Stimulated activated CD8-positive, alpha-beta memory T cell treated with anti-CD3 and anti-CD28 coated beads, Interleukin-15, amount 100 ng/mL, for 24 hours (primary cell): ENCODE measurements around the gene HSD3B7.
A peak's percentile ranks its signal among the peaks of the same experiment; 100 is the strongest.

ENCODE experiments used
- DNase-seq: peaks from one replicate; pipeline ENCODE4 v3.0.0-alpha.2; 2020; ENCODE audit warnings: low read depth

The HSD3B7 gene

DNA sequence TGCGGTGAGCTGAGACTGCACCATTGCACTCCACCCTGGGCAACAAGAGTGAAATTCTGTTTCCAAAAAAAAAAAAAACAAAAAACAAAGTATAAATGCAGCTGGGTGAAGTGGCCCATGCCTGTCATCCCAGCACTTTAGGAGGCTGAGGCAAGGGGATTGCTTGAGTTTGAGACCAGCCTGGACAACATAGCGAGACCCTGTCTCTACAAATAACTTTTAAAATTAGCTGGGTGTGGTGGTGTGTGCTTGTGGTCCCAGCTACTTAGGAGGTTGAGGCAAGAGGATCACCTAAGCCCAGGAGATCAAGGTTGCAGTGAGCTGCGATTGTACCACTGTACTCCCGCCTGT is 38.2 kb downstream of the HSD3B7 start:
- DNase-seq: no peak

DNA sequence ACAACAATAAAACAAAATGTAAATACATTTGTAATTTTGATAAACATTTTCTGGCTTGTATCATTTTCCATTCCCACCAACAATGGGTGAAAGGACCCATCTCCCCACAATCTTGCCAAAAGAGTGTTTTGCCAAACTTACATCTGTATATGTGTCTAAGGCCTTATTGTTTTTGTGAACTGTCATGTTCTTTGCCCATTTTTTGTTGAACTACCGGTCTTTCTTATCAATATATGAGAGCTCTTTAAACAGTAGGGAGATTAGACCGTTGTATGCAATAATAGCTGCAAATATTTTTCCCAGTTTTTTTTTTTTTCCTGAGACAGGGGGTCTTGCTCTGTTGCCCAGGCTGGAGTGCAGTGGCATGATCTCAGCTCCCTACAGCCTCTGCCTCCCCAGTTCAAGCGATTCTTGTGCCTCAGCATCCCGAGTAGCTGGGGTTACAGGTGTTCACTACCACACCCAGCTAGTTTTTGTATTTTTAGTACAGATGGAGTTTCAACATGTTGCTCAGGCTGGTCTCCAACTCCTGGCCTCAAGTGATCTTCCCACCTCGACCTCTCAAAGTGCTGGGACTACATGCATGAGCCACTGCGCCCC is 38.7 kb downstream of the HSD3B7 start:
- DNase-seq: no peak

DNA sequence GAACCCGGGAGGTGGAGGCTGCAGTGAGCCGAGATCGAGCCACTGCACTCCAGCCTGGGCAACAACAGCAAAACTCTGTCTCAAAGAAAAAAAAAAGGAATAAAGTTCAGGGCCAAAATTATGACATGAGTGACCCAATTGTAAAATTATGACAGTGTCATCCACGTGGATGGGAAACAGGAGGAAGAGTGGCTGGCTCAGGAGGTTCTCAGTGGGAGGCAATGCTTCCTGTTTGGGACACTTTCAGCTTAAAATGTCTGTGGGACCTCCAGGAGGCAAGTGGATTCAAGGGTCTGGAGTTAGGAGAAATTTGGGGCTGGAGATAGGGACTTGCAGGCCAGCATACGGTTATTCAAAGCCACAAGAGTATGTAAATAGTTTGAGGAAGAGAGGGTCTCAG is 40.3 kb downstream of the HSD3B7 start:
- DNase-seq: no peak

DNA sequence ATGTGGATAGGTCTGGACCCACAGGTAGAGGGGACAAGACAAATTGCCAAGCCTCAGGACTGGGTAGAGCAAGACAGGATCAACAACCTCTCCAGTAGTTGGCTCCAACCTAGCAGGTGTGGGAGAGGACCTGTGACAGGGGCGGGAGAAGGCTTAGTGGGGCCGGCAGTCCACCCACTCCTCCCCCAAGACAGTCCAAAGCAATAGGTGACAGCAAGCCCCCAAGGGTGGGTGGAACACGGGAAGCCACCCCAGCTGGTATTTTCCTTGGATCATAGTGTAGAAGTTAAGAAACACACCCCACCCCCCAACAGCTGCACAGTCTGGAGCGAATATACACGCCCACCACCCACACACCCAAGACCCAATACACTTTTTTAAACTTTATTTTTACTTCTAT is 44.3 kb downstream of the HSD3B7 start:
- no peak for DNase-seq

DNA sequence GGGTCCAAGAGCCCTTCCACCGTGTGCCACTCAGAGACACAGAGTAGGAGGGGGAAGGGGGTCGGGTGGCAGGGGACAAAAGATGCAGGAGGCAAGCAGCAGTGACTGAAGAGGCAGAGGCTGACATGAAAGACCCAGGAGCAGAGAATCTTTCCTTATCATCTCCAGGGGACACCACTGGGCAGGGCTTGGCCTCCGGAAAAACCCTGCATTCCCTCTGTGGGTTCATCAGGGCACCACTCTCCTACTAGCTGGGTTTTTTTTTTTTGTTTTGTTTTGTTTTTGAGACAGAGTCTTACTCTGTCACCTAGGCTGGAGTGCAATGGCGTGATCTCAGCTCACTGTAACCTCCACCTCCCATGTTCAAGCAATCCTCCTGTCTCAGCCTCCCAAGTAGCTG is 46.3 kb downstream of the HSD3B7 start:
- DNase-seq: no peak

DNA sequence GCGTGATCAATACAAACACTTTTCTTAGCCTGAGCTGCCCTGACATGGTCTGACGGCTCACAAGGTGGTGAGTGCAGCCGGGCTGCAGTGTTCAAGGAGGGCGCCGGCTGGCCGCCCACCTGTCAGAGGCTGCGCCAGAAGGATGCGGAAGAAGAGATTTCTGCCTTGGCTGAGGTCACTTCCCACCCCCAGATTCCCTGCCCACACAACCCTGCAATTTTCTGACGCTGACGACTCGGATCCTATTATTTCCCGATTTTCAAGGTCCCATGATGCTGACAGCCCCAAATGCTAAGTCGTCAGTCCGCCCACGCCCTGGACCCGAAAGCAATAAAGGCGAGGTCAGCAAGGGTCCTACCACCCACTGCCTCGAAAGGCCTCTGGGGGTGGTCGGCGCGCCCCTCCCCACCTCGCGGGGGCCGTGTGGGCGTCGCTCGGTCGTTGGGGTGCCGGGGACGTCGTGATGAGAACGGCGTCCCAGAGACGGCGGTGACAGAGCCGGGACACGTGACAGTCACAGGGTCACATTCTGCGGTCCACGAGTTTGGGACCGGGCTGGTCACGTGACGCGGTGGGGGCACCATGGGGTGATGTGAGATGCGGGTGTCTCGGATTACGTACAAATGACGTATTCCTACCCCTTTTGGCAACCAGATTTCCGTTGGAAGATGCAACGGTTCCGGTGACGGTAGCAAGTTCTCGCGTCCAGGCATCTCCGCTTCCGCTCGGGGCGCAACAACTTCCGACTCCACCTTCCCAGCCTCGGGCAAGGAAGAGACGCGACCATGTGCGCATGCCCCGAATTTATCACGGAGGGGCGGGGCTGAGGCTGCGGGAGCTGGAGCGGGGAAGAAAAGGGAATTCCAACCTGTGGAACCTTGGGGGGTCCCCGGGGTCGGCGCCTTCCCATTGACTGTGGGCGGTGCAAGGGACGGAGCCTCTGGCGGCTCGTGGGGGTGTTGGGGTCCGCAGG is 48.0 kb downstream of the HSD3B7 start, which contains the start of gene STX4:
Gene STX4 (plus strand): TSS at position 823 of the 973 bp plus-strand sequence. CDS start 248 bp downstream, outside the sequence.
- peak; percentile 94 for DNase-seq

DNA sequence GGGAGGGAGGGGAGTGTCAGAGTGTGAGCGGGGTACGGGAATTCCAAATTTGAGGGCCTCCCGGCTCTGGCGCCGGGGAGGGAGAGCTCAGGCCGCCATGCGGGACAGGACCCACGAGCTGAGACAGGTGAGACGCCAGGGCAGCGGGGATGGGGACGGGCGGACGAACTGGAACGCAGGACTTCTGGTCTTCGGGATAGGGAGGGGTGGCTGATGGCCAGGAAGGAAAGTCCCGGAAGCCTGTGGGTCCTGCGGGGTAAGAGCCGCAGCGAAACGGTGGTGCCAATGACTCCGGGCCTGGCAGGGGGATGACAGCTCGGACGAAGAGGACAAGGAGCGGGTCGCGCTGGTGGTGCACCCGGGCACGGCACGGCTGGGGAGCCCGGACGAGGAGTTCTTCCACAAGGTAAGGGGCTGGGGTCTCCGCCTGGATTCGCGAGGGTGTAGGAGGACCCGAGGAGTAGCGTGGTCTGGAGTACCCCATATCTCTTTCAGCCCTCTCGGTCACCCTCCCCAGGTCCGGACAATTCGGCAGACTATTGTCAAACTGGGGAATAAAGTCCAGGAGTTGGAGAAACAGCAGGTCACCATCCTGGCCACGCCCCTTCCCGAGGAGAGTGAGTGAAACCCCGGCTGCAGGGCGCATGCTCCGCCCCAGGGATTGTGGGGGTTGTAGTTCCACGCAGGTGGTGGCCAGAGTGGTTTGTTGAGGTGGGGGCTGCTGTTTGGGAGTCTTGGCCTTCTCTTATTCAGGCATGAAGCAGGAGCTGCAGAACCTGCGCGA is 48.9 kb downstream of the HSD3B7 start:
- DNase-seq: peak; percentile 73

DNA sequence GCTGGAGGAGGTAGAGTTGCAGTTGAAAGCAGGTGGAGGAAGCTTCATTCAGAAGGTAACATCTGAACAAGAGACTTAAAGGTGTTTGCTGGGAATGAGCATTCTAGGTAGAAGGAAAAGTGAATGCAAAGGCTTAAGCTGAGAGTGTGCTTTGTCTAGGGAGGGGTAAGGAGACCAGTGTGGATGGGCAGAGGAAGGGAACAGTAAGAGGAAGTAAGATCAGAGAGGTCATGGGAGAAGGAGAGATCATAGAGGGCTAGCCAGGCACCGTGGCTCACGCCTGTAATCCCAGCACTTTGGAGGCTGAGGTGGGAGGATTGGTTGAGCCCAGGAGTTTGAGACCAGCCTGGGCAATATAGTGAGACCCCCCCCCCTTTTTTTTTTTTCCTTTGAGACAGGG is 51.7 kb downstream of the HSD3B7 start:
- no peak for DNase-seq
